GM18511 (cell line): ENCODE data around the gene ZMAT5.
"Not testable (repeated sequence)": the region's sequence is repeated elsewhere in the genome, so short reads cannot be mapped to it uniquely, and the experiment has no call there.

Experiments used
- ATAC-seq: cut with Tn5 transposase; IDR thresholded peaks from one replicate; pipeline ENCODE4 v1.9.1; 2021; ENCODE audit warnings: mild to moderate bottlenecking, moderate library complexity; ENCODE audit not compliant: unreplicated experiment

The ZMAT5 gene

GRCh38 chr22:29754658-29755395 lies 12.0 kb downstream of the ZMAT5 start:
- ATAC-seq = not testable (repeated sequence)

GRCh38 chr22:29753808-29754657 lies 12.8 kb downstream of the ZMAT5 start:
- ATAC-seq = no peak

GRCh38 chr22:29751669-29752068 lies 15.1 kb downstream of the ZMAT5 start:
- no peak for ATAC-seq

GRCh38 chr22:29750559-29751538 lies 16.0 kb downstream of the ZMAT5 start:
- ATAC-seq = no peak

- ATAC-seq = no peak
Observed at GRCh38 chr22:29750029-29750428, 16.8 kb downstream of the ZMAT5 start.

GRCh38 chr22:29748248-29748893 lies 18.4 kb downstream of the ZMAT5 start:
- ATAC-seq = no peak

GRCh38 chr22:29747832-29748231 lies 19.0 kb downstream of the ZMAT5 start:
- no peak for ATAC-seq

- no peak for ATAC-seq
Observed at GRCh38 chr22:29744902-29745301, 21.9 kb downstream of the ZMAT5 start.

GRCh38 chr22:29742326-29742725 lies 24.5 kb downstream of the ZMAT5 start:
- no peak for ATAC-seq

- no peak for ATAC-seq
Observed at GRCh38 chr22:29741926-29742325, 24.9 kb downstream of the ZMAT5 start.

- ATAC-seq = no peak
Observed at GRCh38 chr22:29740216-29740615, 26.6 kb downstream of the ZMAT5 start.

GRCh38 chr22:29739346-29739875 lies 27.4 kb downstream of the ZMAT5 start:
- ATAC-seq = no peak

GRCh38 chr22:29738118-29738815 lies 28.5 kb downstream of the ZMAT5 start:
- no peak for ATAC-seq

- no peak for ATAC-seq
Observed at GRCh38 chr22:29737251-29738117, 29.3 kb downstream of the ZMAT5 start.

- no peak for ATAC-seq
Observed at GRCh38 chr22:29735416-29735815, 31.4 kb downstream of the ZMAT5 start.

- no peak for ATAC-seq
Observed at GRCh38 chr22:29734838-29735237, 32.0 kb downstream of the ZMAT5 start.

GRCh38 chr22:29734406-29734805 lies 32.4 kb downstream of the ZMAT5 start:
- no peak for ATAC-seq

- no peak for ATAC-seq
Observed at GRCh38 chr22:29733362-29734201, 33.2 kb downstream of the ZMAT5 start.
